HG02840 (cell line): Measurements from ENCODE around the gene OR7A5.
"Not testable (repeated sequence)": the region's sequence is repeated elsewhere in the genome, so short reads cannot be mapped to it uniquely, and the experiment has no call there.

Experiments used
- ATAC-seq: cut with Tn5 transposase; IDR thresholded peaks from one replicate; pipeline ENCODE4 v1.9.1; 2021; ENCODE audit warnings: mild to moderate bottlenecking, moderate library complexity, moderate number of reproducible peaks; ENCODE audit not compliant: unreplicated experiment, low FRiP score

Gene OR7A5

GRCh38 chr19:14835011-14835410, at the start of gene OR7A5, which contains the start of gene OR7C1:
Gene OR7A5 (minus strand): TSS chr19:14835185. CDS start chr19:14828241, 6,944 bp downstream.
Gene OR7C1 (minus strand): TSS chr19:14835185. CDS start chr19:14800136, 35,049 bp downstream.
- no peak for ATAC-seq

- no peak for ATAC-seq
These were observed 36.7 kb upstream of the OR7A5 start for GRCh38 chr19:14871619-14872230.

- no peak for ATAC-seq
These were observed 33.5 kb upstream of the OR7A5 start for GRCh38 chr19:14868497-14868896.

- ATAC-seq: no peak
These were observed 13.8 kb upstream of the OR7A5 start, which contains the start of gene OR7A10 for GRCh38 chr19:14848822-14849221. Gene OR7A10 (minus strand): TSS chr19:14848922. CDS start chr19:14841877, 7,045 bp downstream.

- ATAC-seq: no peak
These were observed 8.6 kb upstream of the OR7A5 start for GRCh38 chr19:14843578-14843977.

GRCh38 chr19:14843169-14843568, 8.2 kb upstream of the OR7A5 start:
- no peak for ATAC-seq

- ATAC-seq: no peak
These were observed 5.2 kb upstream of the OR7A5 start for GRCh38 chr19:14840206-14840605.

GRCh38 chr19:14837391-14837790, 2.4 kb upstream of the OR7A5 start:
- no peak for ATAC-seq

- ATAC-seq: no peak
These were observed 4.3 kb downstream of the OR7A5 start for GRCh38 chr19:14830702-14831101.

GRCh38 chr19:14826006-14826405, 9.0 kb downstream of the OR7A5 start:
- no peak for ATAC-seq

GRCh38 chr19:14821937-14822336, 13.0 kb downstream of the OR7A5 start:
- no peak for ATAC-seq

- ATAC-seq: no peak
These were observed 16.4 kb downstream of the OR7A5 start for GRCh38 chr19:14818588-14818987.

- no peak for ATAC-seq
These were observed 17.9 kb downstream of the OR7A5 start for GRCh38 chr19:14817052-14817451.

GRCh38 chr19:14814982-14815652, 19.9 kb downstream of the OR7A5 start:
- ATAC-seq: no peak

- ATAC-seq: no peak
These were observed 25.5 kb downstream of the OR7A5 start for GRCh38 chr19:14809272-14810057.

GRCh38 chr19:14804765-14805164, 30.2 kb downstream of the OR7A5 start:
- ATAC-seq: no peak

- ATAC-seq: no peak
These were observed 36.2 kb downstream of the OR7A5 start for GRCh38 chr19:14798760-14799159.

- no peak for ATAC-seq
These were observed 39.0 kb downstream of the OR7A5 start for GRCh38 chr19:14796021-14796420.

- ATAC-seq: no peak
These were observed 39.8 kb downstream of the OR7A5 start for GRCh38 chr19:14795078-14795721.

GRCh38 chr19:14792250-14792649, 42.7 kb downstream of the OR7A5 start:
- ATAC-seq: not testable (repeated sequence)

- ATAC-seq: no peak
These were observed 48.5 kb downstream of the OR7A5 start for GRCh38 chr19:14786421-14786851.
